CD4-positive, CD25-positive, alpha-beta regulatory T cell (primary cell): ENCODE data around the gene NT5M. TPM values are rescaled to one million over a fixed set of nuclear protein-coding genes. Genes with fewer than 3 reads are reported as not detected.
A peak's percentile ranks its signal among the peaks of the same experiment; 100 is the strongest.

ENCODE experiments used
- ATAC-seq, 2 donors: fragments of 150-1000 bp; cut with Tn5 transposase; one replicate each; pipeline ENCODE4 v1.10.0; 2021; ENCODE audit warnings: low read depth in 2 of 2, moderate number of reproducible peaks in 2 of 2, moderate library complexity in 1 of 2
- DNase-seq, 3 donors: peaks; one replicate each; pipeline versions ENCODE4 v3.0.0 to v3.0.0-alpha.2; 2012 to 2022; ENCODE audit warnings: mixed read lengths in 1 of 3
- H3K27ac ChIP-seq: one replicate; pipeline ENCODE4 v1.7.0; 2013; ENCODE audit warnings: mild to moderate bottlenecking, low read length; ENCODE audit not compliant: insufficient read depth, poor library complexity, severe bottlenecking
- H3K27me3 ChIP-seq: one replicate; pipeline ENCODE4 v1.7.0; 2013; ENCODE audit warnings: low read length; ENCODE audit not compliant: control insufficient read depth, insufficient read depth
- H3K36me3 ChIP-seq: one replicate; pipeline ENCODE4 v1.7.0; 2013; ENCODE audit warnings: mild to moderate bottlenecking, low read length, moderate library complexity; ENCODE audit not compliant: control insufficient read depth, insufficient read depth
- H3K4me1 ChIP-seq: 2 replicates; pipeline ENCODE4 v1.7.0; 2013; ENCODE audit warnings: mild to moderate bottlenecking, low read length; ENCODE audit not compliant: insufficient read depth, control insufficient read depth, poor library complexity, severe bottlenecking
- H3K4me3 ChIP-seq: one replicate; pipeline ENCODE4 v1.7.0; 2013; ENCODE audit warnings: low read depth, mild to moderate bottlenecking, low read length, moderate library complexity
- H3K9me3 ChIP-seq, 2 experiments: 1 replicate in 1 of 2; 2 replicates in 1 of 2; pipeline ENCODE4 v1.7.0; 2013; ENCODE audit warnings: low read length in 2 of 2, mild to moderate bottlenecking in 1 of 2, moderate library complexity in 1 of 2; ENCODE audit not compliant: control insufficient read depth in 2 of 2
- H3K27ac Mint-ChIP-seq, 3 donors: one replicate each; pipeline ENCODE4 v1.8.0; 2020 to 2022; ENCODE audit warnings: mild to moderate bottlenecking in 3 of 3, mixed read lengths in 3 of 3, moderate library complexity in 2 of 3
- H3K27me3 Mint-ChIP-seq: one replicate; pipeline ENCODE4 v1.8.0; 2022; ENCODE audit warnings: mild to moderate bottlenecking, mixed read lengths
- H3K36me3 Mint-ChIP-seq: one replicate; pipeline ENCODE4 v1.8.0; 2020; ENCODE audit warnings: mixed read lengths
- H3K4me1 Mint-ChIP-seq, 4 donors: one replicate each; pipeline ENCODE4 v1.8.0; 2020 to 2022; ENCODE audit warnings: mixed read lengths in 4 of 4, mild to moderate bottlenecking in 1 of 4
- H3K4me3 Mint-ChIP-seq, 4 donors: one replicate each; pipeline ENCODE4 v1.8.0; 2020 to 2022; ENCODE audit warnings: mild to moderate bottlenecking in 4 of 4, mixed read lengths in 4 of 4, moderate library complexity in 3 of 4
- H3K9me3 Mint-ChIP-seq, 7 donors: one replicate each; pipeline ENCODE4 v1.8.0; 2020 to 2022; ENCODE audit warnings: mixed read lengths in 7 of 7, mild to moderate bottlenecking in 3 of 7, moderate library complexity in 2 of 7
- polyA plus RNA-seq, 4 donors: library from polyadenylated mRNA; unstranded; fragments of 300-500 nt; fragmentation: Illumina TruSeq; gene quantifications; one replicate each; pipeline ENCODE4 v1.2.3, GENCODE V29; 2021
- total RNA-seq: library from RNA; stranded (reverse); gene quantifications from one replicate; pipeline ENCODE4 v1.2.3, GENCODE V29; 2022

NT5M gene
- total and polyA plus RNA-seq, 5 donors from 2014 or later = 0.75 to 3.9 (median 2.0) TPM

DNA sequence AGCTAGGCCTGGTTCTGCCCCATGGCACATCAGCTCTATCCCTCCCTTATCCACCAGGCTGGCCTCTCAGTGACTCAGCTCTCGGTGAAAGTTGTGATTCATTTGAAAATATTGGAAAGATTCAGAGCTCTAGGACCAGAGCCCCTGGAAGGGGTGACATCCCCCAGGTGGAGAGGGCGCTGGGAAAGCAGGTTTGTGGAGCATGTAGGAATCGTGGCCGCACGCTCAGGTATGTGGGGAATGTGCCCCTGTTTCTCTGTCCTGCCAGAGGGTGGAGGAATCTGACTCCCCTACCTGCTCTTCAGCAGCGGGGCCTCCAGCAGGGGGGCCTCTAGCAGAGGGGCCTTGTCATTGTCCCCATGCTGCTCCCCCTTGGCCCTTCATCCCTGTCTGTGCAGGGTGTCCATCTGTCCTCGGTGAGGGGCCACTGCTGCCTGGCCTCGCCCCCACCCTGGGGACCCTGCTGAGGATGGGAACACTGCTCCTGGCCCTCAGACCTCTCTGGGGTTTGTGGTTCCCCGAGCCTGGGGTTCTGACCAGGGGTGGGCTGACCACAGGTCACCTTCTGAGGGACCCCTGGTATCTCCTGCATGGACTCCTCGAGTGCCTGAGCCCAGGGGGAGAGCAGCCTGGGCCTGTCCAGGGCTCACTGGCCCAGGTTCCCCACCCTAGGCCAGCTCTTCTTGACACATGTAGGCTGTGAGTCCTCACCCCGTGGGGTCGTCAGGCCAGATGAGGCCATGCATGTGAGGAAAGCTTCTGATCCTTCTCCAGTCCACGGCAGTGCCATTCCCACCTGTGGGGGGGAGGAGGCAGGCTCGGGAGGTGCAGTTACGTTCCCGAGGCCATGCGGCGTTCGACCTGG lies 47.5 kb downstream of the NT5M start:
- H3K4me1 Mint-ChIP-seq = peaks cover 0 to 5% (median 0%) of the 10 kb centered on the region in 4 donors
- no peak overlapping the region for H3K4me3 ChIP-seq
- peak overlapping the region in 1 of 3 donors; percentile 82 for H3K27ac Mint-ChIP-seq
- peaks cover 0 to 2% (median 0%) of the 10 kb centered on the region in 7 donors for H3K9me3 Mint-ChIP-seq
- H3K4me3 Mint-ChIP-seq = no peak overlapping the region
- H3K36me3 ChIP-seq = no peaks in the 10 kb centered on the region
- no peaks in the 10 kb centered on the region for H3K27me3 Mint-ChIP-seq
- H3K4me1 ChIP-seq = peaks cover 4% of the 10 kb centered on the region
- H3K27me3 ChIP-seq = no peaks in the 10 kb centered on the region
- ATAC-seq (no peak), DNase-seq (no peak)
- H3K9me3 ChIP-seq = no peaks in the 10 kb centered on the region
- H3K27ac ChIP-seq = no peak overlapping the region
- no peaks in the 10 kb centered on the region for H3K36me3 Mint-ChIP-seq

GRCh38 chr17:17351356-17351891 lies 48.3 kb downstream of the NT5M start:
- ATAC-seq = no peak
- Mint-ChIP-seq H3K9me3 (peaks cover 0 to 2% (median 0%) of the 10 kb centered on the region in 7 donors), H3K27me3 (no peaks in the 10 kb centered on the region)

GRCh38 chr17:17351901-17352781 lies 49.0 kb downstream of the NT5M start:
- Histone ChIP-seq H3K27ac (no peak overlapping the region), H3K9me3 (no peaks in the 10 kb centered on the region), H3K4me1 (peaks cover 4% of the 10 kb centered on the region), H3K27me3 (no peaks in the 10 kb centered on the region), H3K4me3 (no peak overlapping the region), H3K36me3 (no peaks in the 10 kb centered on the region)
- no peak overlapping the region for H3K27ac Mint-ChIP-seq
- no peak for DNase-seq
- no peak for ATAC-seq
- no peaks in the 10 kb centered on the region for H3K36me3 Mint-ChIP-seq
- peaks cover 0 to 10% (median 0%) of the 10 kb centered on the region in 4 donors for H3K4me1 Mint-ChIP-seq
- no peak overlapping the region for H3K4me3 Mint-ChIP-seq
- no peaks in the 10 kb centered on the region for H3K27me3 Mint-ChIP-seq
- H3K9me3 Mint-ChIP-seq = peaks cover 0 to 2% (median 0%) of the 10 kb centered on the region in 7 donors

More at GRCh38 chr17:17351356-17351891, 48.3 kb downstream of the NT5M start:
- peaks cover 4% of the 10 kb centered on the region for H3K4me1 ChIP-seq
- no peaks in the 10 kb centered on the region for H3K27me3 ChIP-seq
- Mint-ChIP-seq H3K4me3 (no peak overlapping the region), H3K27ac (no peak overlapping the region), H3K36me3 (no peaks in the 10 kb centered on the region), H3K4me1 (peaks cover 0 to 10% (median 0%) of the 10 kb centered on the region in 4 donors)
- no peaks in the 10 kb centered on the region for H3K36me3 ChIP-seq
- no peak for DNase-seq
- H3K27ac ChIP-seq = no peak overlapping the region
- no peak overlapping the region for H3K4me3 ChIP-seq
- no peaks in the 10 kb centered on the region for H3K9me3 ChIP-seq

GRCh38 chr17:17352836-17353624 lies 49.9 kb downstream of the NT5M start:
- no peaks in the 10 kb centered on the region for H3K36me3 Mint-ChIP-seq
- Histone ChIP-seq H3K4me1 (peaks cover 4% of the 10 kb centered on the region), H3K27ac (no peak overlapping the region), H3K9me3 (no peaks in the 10 kb centered on the region), H3K36me3 (no peaks in the 10 kb centered on the region), H3K4me3 (no peak overlapping the region), H3K27me3 (no peaks in the 10 kb centered on the region)
- H3K27ac Mint-ChIP-seq = no peak overlapping the region
- H3K27me3 Mint-ChIP-seq = no peaks in the 10 kb centered on the region
- DNase-seq = no peak
- peaks cover 0 to 2% (median 0%) of the 10 kb centered on the region in 7 donors for H3K9me3 Mint-ChIP-seq
- ATAC-seq = no peak
- peaks cover 0 to 10% (median 0%) of the 10 kb centered on the region in 4 donors for H3K4me1 Mint-ChIP-seq
- no peak overlapping the region for H3K4me3 Mint-ChIP-seq

DNA sequence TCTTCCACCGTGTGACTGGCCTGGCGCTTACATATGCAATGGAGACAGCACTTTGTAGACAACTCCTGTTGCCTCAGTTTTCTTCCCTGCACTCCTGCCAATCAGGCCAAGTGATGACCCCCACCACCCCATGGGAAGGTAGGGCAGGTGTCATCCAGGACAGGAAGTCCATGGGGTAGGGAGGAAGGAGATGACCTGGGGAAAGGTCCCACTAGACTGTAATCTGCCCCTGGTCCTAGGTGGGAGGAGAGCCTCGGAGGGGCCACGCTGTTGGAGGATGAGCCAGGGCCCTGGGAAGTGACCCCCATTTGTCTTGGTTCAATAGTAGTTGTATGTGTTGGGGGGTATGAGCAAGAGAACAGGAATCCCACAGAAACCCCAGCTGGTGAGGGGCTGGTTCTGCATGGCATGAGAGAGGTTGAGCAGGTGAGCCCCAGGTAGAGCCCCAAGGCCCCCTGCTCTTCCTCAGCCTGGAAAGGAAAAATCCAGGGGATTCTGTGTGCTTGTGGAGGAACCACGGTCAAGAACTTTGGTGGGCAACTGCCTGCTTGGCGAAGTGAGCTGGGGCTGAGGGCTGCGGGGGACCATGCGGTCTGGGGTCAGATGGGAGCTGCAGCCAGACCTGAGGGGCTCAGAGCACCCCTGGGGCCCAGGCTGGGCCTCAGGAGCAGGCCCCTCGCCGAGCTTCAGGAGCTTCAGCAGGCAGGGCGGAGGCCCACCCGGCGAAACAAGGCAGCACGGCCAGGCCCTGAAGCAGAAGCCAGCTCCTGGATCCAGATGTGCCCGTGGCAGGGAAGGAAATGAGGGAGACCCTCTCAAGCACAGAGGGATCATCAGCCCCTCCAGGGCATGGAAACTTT lies 50.7 kb downstream of the NT5M start:
- no peak for DNase-seq
- H3K27ac Mint-ChIP-seq = no peak overlapping the region
- peaks cover 0 to 10% (median 0%) of the 10 kb centered on the region in 4 donors for H3K4me1 Mint-ChIP-seq

GRCh38 chr17:17354560-17355349 lies 51.6 kb downstream of the NT5M start:
- no peaks in the 10 kb centered on the region for H3K36me3 Mint-ChIP-seq
- peak; percentile 59 to 78 (median 75) for DNase-seq

More for the DNA sequence above, 50.7 kb downstream of the NT5M start:
- Histone ChIP-seq H3K27ac (no peak overlapping the region), H3K27me3 (no peaks in the 10 kb centered on the region), H3K9me3 (no peaks in the 10 kb centered on the region), H3K4me1 (peaks cover 4% of the 10 kb centered on the region), H3K36me3 (no peaks in the 10 kb centered on the region), H3K4me3 (no peak overlapping the region)
- no peak for ATAC-seq
- no peaks in the 10 kb centered on the region for H3K36me3 Mint-ChIP-seq
- no peaks in the 10 kb centered on the region for H3K27me3 Mint-ChIP-seq
- H3K4me3 Mint-ChIP-seq = no peak overlapping the region
- H3K9me3 Mint-ChIP-seq = peaks cover 0 to 4% (median 0%) of the 10 kb centered on the region in 7 donors

More at GRCh38 chr17:17354560-17355349, 51.6 kb downstream of the NT5M start:
- Mint-ChIP-seq H3K9me3 (peaks cover 0 to 4% (median 2%) of the 10 kb centered on the region in 7 donors), H3K27me3 (peaks cover 5% of the 10 kb centered on the region), H3K27ac (no peak overlapping the region), H3K4me1 (peaks cover 0 to 10% (median 0%) of the 10 kb centered on the region in 4 donors), H3K4me3 (no peak overlapping the region)
- ATAC-seq = peak; percentile 54 to 62
- Histone ChIP-seq H3K27ac (no peak overlapping the region), H3K4me3 (no peak overlapping the region), H3K36me3 (no peaks in the 10 kb centered on the region), H3K4me1 (peaks cover 4% of the 10 kb centered on the region), H3K9me3 (no peaks in the 10 kb centered on the region), H3K27me3 (no peaks in the 10 kb centered on the region)
